Measurements from ENCODE around the gene CADM1. TPM values are rescaled to one million over a fixed set of nuclear protein-coding genes. Genes with fewer than 3 reads are reported as not detected.

The CADM1 gene
- total RNA-seq, 2 experiments from 2014 or later, result 59.7 to 89.7 TPM

- intact Hi-C loops (cut with micrococcal nuclease; ENCODE audit: unreplicated experiment), result no loop called here
- no TSS peak for BruUV-seq (replicated peaks)
- H3K9me2 ChIP-seq (ENCODE audit: insufficient read depth, low read length), result no peaks in the 10 kb centered on the region
- H3K79me2 ChIP-seq (ENCODE audit: insufficient read depth, low read depth, low read length), result no peaks in the 10 kb centered on the region
- H3K4me1 ChIP-seq (ENCODE audit: insufficient read depth, low read length, poor library complexity, severe bottlenecking), result no peaks in the 10 kb centered on the region
- ChIA-PET POLR2A (no interaction called here), CTCF (ENCODE audit: unreplicated experiment) (no interaction called here)
- H3K9me3 ChIP-seq (ENCODE audit: low read length), result no peaks in the 10 kb centered on the region
- no peaks in the 10 kb centered on the region for H4K20me1 ChIP-seq (ENCODE audit: insufficient read depth, low read length)
- no peak overlapping the region for H3K27ac ChIP-seq (ENCODE audit: low read depth, low read length, poor library complexity, severe bottlenecking)
- no peak overlapping the region for H3K4me3 ChIP-seq (ENCODE audit: low read depth, low read length, poor library complexity, severe bottlenecking)
- no peak overlapping the region for H3K4me2 ChIP-seq (ENCODE audit: low read length)
- no peak for TF ChIP-seq EZH2phosphoT487 (IDR thresholded peaks at IDR 0.05; ENCODE audit: borderline replicate concordance, low read depth, low read length)
- peak; percentile 64 for TF ChIP-seq CTCF (conservative IDR thresholded peaks at IDR 0.05; ENCODE audit: low read length)
- peak; percentile 14 for DNase-seq (ENCODE audit: low spot score)
- H3K36me3 ChIP-seq (ENCODE audit: insufficient read depth, low read length), result no peaks in the 10 kb centered on the region
- H2AFZ ChIP-seq (ENCODE audit: low read length), result no peak overlapping the region
Observed at GRCh38 chr11:115132436-115133228, 371.6 kb downstream of the CADM1 start.

- Histone ChIP-seq H3K79me2 (ENCODE audit: insufficient read depth, low read depth, low read length) (no peaks in the 10 kb centered on the region), H3K27ac (ENCODE audit: low read depth, low read length, poor library complexity, severe bottlenecking) (no peak overlapping the region), H3K9me2 (ENCODE audit: insufficient read depth, low read length) (no peaks in the 10 kb centered on the region), H3K36me3 (ENCODE audit: insufficient read depth, low read length) (no peaks in the 10 kb centered on the region), H3K9me3 (ENCODE audit: low read length) (no peaks in the 10 kb centered on the region), H4K20me1 (ENCODE audit: insufficient read depth, low read length) (no peaks in the 10 kb centered on the region), H3K4me3 (ENCODE audit: low read depth, low read length, poor library complexity, severe bottlenecking) (no peak overlapping the region), H2AFZ (ENCODE audit: low read length) (no peak overlapping the region), H3K4me1 (ENCODE audit: insufficient read depth, low read length, poor library complexity, severe bottlenecking) (no peaks in the 10 kb centered on the region), H3K4me2 (ENCODE audit: low read length) (no peak overlapping the region)
- ChIA-PET CTCF (ENCODE audit: unreplicated experiment) (no interaction called here), POLR2A (no interaction called here)
- no TSS peak for BruUV-seq (replicated peaks)
- intact Hi-C loops (cut with micrococcal nuclease; ENCODE audit: unreplicated experiment), result no loop called here
- no peak for TF ChIP-seq CTCF (conservative IDR thresholded peaks at IDR 0.05; ENCODE audit: low read length)
- TF ChIP-seq EZH2phosphoT487 (IDR thresholded peaks at IDR 0.05; ENCODE audit: borderline replicate concordance, low read depth, low read length), result no peak
- no peak for DNase-seq (ENCODE audit: low spot score)
Observed at GRCh38 chr11:115129473-115130289, 374.5 kb downstream of the CADM1 start.

- no peaks in the 10 kb centered on the region for H3K9me3 ChIP-seq (ENCODE audit: low read length)
- CTCF ChIA-PET (ENCODE audit: unreplicated experiment), result no interaction called here
- POLR2A ChIA-PET, result no interaction called here
- H3K4me2 ChIP-seq (ENCODE audit: low read length), result no peak overlapping the region
- TF ChIP-seq EZH2phosphoT487 (IDR thresholded peaks at IDR 0.05; ENCODE audit: borderline replicate concordance, low read depth, low read length) (no peak), CTCF (conservative IDR thresholded peaks at IDR 0.05; ENCODE audit: low read length) (no peak)
- H2AFZ ChIP-seq (ENCODE audit: low read length), result no peak overlapping the region
- no peaks in the 10 kb centered on the region for H3K9me2 ChIP-seq (ENCODE audit: insufficient read depth, low read length)
- no peak for DNase-seq (ENCODE audit: low spot score)
- no peak overlapping the region for H3K4me3 ChIP-seq (ENCODE audit: low read depth, low read length, poor library complexity, severe bottlenecking)
- no TSS peak for BruUV-seq (replicated peaks)
- no peaks in the 10 kb centered on the region for H3K36me3 ChIP-seq (ENCODE audit: insufficient read depth, low read length)
- H3K27ac ChIP-seq (ENCODE audit: low read depth, low read length, poor library complexity, severe bottlenecking), result no peak overlapping the region
- intact Hi-C loops (cut with micrococcal nuclease; ENCODE audit: unreplicated experiment), result no loop called here
- H3K79me2 ChIP-seq (ENCODE audit: insufficient read depth, low read depth, low read length), result no peaks in the 10 kb centered on the region
- H3K4me1 ChIP-seq (ENCODE audit: insufficient read depth, low read length, poor library complexity, severe bottlenecking), result no peaks in the 10 kb centered on the region
- H4K20me1 ChIP-seq (ENCODE audit: insufficient read depth, low read length), result no peaks in the 10 kb centered on the region
Observed at GRCh38 chr11:115128226-115128625, 376.0 kb downstream of the CADM1 start.
